NCI-H2107 treated with DMSO at 0.1 percent for 48 hours (cell line): ENCODE measurements around the gene PPT1.
A peak's percentile ranks its signal among the peaks of the same experiment; 100 is the strongest.

Experiments
- DNase-seq: peaks from one replicate; lab custom pipeline; 2025; ENCODE audit not compliant: unreplicated experiment; lab: John Stamatoyannopoulos, UW

PPT1 gene

DNA sequence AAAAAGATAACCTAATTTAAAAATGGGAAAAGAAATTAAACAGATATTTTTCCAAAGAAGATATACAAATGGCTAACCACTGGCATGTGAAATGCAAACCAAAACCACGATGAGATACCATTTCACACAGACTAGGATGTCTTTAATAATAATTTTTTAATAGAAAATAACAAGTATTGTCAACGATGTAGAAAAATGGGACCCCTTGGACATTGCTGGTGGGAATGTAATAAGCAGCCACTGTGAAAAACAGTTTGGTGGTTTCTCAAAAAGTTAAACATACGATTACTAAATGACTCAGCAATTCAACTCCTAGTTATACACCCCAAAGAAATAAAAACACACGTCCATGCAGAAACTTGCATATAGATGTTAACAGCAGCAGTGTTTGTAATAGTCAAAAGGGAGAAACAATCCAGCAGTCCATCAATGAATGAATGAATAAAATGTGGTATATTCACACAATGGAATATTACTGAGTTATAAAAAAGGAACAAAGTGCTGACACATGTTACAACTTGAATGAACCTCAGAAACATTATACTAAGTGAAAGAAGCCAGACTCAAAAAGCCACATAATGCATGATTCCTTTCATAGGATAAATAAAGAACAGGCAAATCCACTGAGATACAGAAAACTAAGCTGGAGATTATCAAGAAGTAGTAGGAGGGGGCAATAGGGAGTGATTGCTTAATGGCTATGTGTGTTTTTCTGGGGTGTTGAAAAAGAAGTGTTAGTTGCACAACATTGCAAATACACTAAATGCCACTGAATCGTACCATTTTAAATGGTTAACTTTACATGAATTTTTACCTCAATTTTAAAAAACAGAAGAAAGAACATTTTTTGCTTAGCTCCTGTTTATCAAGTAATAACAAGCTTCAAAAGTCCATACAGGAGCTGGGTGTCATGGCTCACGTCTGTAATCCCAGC, 4.1 kb downstream of the PPT1 start:
- no peak for DNase-seq

DNA sequence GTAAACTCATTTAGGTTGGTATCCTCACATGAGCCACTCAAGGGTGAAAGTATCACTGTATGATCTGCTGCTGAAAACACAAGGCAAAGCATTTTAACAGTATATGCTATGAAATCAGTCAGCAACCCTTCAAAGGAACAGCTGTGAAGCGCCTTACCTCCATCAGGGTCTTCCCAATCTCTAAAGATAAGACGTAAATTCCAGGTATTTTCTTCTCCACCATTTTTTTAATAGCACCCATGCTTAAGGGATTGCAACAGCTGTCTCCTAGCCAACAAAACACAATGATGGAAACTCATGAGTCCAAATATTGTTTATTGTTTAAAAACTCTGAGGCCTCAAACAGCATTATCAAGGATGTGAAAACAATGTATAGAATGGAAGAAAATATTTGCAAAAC, 4.8 kb downstream of the PPT1 start:
- no peak for DNase-seq

DNA sequence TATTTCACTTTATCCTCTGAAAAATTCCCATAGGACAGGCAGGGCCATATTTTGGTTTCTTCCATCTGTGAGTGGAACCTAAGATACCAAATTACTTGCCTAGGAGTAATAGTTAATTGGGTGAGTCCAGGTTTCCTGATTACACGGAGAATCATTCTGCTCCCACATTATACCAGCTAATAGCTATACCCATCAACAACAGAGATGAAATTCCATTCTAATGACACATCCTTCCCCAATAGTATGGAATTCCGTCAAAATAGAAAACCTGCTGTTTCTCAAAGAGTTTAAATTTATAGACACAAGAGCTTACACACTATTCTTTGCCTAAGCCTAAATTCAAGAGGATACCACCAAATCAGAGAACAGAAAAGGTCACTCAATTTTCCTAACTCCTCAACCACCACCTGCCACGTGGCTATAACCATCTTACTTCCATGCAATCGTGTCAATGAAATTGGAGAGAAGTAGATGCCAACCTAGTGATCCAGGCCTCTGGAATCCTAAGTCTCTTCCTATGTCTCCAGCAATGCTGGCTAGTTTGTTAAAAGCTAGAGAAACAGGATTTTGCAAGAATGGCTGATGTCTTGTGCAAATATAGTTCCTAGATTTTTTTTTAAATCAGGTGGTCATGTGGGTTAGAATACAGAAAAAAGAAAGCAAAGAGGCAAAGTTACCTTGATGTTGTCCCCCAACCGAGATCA, 6.2 kb downstream of the PPT1 start:
- no peak for DNase-seq

DNA sequence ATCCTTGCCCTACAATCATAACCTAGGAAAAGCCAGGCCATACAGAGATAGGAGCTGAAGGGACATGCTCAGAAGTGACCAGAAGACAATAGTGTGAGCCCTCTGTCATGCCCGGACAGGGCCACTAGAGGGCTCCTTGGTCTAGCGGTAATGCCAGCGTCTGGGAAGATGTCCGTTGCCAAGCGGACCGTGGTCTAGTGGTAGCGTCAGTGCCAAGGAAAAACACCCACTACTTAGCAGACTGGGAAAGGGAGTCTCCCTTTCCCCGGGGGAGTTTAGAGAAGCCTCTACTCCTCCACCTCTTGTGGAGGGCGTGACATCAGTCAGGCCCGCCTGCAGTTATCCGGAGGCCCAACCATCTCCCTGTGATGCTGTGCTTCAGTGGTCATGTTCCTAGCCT, 12.3 kb downstream of the PPT1 start:
- peak; percentile 100 for DNase-seq

DNA sequence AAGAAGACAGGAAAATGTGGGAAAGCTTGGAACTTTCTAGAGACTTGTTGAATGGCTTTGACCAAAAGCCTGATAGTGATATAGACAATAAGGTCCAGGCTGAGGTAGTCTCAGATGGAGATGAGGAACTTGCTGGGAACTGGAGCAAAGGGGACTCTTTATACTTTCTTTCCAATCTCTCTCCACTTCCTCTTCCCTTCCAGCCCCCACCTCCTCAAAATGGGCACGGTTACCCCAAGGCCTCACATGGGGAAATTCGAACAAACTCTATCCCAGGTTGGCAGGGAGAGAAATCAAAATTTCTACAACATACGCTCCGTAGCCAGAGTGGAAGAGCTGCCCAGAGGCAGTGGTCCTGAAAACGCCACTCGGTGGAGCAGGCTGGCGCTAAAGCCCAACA, 15.2 kb downstream of the PPT1 start:
- DNase-seq, result no peak

DNA sequence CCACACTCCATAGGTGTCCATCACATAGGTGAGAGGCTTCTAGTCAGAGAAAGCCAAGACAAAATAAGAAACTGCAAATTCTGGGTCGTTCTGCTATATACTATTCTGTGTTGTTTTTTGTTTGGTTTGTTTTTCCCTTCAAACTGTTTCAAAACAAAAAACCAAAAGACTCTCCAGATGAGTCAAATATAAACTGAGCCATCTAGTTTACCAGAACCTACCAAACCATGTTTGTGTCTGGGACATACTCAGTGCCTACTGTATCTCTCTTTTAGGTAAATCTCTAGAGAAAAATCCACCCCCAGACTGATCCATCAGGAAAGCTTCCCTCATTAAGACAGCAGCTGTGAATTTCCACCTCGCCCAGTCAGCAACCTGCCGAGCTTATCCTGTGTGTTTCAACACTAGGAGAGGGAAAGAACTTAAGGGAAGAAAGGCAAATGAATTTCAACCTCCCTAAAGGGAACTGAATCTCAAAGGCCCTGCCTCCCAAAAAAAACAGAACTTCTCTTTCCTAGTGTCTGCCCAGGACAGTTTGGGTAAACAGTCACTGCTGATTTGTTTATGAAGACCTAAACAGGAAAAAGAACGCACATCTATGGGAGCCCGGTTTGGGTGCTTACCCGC, 17.2 kb downstream of the PPT1 start:
- no peak for DNase-seq

DNA sequence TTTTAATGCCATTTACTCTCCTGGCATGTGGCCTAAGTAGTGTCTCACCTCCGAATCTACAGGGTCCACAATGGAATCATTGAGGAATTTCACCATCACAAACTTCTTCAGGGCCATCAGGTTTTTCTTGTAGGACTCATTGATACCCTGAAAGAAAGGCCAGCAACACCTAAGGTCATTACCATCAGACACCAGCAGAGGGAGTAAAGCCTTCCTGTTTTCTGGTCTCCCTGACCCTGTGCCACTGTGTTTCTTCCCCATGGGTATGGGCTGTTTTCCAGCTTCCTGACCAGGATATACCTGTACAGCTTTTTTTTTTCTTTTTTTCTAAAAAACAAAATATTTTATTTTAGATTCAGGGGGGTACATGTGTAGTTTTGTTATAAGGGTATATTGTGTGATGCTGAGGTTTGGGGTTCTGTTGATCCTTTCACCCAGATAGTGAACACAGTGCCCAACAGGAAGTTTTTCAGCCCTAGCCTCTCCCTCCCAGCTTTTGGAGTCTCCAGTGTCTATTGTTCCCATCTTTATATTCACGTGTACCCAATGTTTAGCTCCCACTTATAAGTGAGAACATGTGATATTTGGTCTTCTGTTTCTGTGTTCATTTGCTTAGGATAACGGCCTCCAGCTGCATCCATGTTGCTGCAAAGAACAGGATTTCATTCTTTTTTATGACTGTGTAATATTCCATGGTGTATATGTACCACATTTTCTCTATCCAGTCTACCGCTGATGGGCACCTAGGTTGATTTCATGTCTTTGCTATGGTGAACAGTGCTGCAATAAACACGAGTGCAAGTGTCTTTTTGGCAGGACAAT, 18.3 kb downstream of the PPT1 start:
- DNase-seq, result peak; percentile 100

DNA sequence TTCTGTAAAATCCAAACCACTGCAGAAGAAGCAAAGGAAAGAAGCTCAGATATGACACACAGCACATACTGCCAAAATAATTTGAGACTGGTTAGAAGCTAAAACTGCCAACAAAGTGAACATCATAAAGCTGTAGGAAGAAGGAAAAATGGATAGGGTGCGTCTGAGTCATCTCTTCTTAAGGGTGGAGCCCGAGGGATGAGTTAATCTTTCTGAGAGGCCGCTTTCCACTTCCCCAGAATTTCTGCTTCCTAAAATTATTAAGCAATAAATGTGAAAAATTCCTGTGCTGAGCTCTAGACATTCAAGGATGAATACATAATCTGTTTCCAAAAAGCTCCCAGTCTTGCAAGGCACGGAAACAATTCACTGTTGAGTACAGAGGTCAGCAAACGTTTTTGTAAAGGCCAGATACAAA, 20.1 kb downstream of the PPT1 start:
- DNase-seq, result no peak

DNA sequence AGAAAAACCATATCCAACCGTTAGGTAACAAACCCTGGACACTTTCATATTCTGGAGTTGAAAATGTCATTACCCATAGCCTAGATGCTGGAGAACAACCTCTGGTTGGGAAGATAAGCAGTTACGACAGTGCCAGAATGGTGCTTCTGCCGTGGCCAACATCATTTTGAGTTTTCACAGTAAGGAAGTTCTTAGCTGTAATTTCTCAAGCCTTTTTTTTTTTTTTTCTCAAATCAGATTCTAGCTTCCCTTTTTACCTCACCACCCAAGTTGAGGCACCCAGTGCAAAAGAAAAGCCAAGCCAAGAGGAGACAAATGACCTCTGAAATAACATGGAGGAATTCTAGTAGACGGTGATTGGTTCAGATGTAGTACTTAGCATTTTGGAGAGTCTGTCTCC, 21.8 kb downstream of the PPT1 start:
- DNase-seq, result no peak

DNA sequence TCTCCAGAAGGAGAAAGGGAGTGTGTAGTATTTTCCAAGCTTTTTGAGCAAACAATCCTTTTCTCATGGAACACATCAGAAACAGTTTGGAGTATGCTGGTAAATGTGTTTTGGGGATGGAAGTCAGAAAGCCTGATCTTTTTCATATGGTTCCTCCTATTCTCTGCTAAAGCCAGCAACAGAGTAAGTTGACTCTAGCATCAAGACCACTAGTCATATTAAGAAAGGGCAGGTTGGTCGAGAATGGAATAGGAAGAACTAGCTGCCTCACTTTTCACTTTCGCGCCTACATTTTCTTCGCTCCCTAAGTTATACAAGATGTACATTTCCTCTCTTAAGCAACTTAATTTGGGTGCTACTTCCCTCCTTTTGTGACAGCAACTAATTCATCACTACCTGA, 24.0 kb downstream of the PPT1 start:
- DNase-seq, result no peak

DNA sequence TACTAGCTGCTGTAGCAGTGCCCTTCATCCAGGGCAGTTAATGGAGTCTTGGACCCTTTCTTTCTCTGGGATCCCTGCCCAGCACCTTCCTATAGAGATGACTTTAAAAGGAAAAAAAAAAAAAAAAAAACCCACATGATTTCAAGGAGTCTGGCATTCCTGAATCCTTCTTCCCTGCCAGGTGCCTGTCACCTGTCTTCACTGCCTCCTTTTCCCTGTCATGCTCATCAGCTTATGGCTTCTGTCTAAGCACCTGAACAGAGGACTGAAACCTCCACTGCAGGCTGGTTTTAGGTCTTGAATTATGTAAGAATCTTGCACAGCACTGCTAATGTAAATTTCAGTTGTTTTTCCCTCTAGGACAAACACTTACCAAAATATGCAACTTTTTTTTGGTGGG, 24.9 kb downstream of the PPT1 start:
- no peak for DNase-seq

DNA sequence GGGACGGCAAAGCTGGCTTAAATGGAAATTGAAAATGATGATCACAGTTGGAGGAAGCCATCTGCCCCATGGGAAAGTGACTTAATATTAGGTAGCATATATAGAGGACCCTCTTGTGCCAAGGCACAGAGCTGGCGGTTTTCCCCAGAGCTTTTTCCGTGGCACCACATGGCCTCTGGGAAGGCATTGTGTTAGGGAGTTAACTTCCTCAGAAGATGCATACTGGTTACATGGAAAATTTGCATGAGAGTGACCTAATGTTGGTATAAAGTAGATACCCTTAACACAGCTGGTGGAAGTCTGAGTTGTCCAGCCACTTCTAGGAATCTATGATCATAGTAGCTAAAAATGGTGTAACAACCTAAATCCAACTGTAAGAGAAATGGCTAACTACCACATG, 29.2 kb downstream of the PPT1 start:
- no peak for DNase-seq

DNA sequence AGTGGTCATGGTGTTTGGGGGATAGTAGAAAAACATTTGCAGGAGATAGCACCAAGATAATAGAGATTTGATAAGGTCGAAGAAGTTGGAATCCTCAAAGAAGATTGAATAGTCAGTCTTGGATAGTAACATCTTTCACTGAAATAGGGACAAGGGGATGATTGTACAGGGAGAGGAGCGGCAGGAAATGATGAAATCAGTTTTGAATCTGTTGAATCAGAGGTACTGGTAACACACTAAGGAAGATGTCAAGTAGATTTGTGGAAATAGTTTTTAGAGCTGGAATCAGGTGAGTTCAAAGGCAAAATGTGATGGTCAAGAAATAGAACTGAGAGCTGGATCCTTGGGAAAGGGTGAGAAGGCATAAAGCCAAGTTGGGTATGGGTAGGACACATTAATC, 30.0 kb downstream of the PPT1 start:
- no peak for DNase-seq

DNA sequence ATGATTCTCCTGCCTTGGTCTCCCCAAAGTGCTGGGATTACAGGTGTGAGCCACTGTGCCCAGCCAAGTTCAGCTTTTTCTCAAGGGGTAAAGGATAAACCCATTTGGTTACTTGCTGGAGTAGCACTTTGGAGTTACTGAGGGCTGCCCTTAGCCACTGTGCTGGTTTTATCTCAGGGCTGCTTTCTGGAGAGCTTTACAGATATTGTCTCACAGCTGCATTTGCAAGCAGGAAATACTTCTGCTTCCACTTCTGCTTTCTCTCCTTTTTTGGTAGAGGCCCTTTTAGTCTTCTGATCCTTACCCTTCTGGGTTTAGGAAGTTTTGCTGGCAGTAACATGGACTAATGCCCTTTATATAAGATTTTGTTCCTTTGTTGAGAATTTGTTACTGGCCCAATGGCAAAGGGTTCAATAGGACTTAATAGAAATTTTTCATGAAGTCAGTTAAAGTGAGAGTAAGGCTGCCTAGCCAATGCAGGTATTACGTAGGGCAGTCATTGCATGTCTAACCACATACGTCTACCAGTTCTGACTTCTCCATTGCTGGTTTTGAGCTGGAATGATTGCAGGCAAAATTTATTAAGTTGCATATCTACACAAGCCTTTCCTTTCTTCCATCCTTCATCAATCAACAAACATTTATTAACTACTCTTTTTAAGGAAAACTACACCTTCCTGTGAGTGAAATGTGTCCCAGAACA, 32.1 kb downstream of the PPT1 start:
- no peak for DNase-seq

DNA sequence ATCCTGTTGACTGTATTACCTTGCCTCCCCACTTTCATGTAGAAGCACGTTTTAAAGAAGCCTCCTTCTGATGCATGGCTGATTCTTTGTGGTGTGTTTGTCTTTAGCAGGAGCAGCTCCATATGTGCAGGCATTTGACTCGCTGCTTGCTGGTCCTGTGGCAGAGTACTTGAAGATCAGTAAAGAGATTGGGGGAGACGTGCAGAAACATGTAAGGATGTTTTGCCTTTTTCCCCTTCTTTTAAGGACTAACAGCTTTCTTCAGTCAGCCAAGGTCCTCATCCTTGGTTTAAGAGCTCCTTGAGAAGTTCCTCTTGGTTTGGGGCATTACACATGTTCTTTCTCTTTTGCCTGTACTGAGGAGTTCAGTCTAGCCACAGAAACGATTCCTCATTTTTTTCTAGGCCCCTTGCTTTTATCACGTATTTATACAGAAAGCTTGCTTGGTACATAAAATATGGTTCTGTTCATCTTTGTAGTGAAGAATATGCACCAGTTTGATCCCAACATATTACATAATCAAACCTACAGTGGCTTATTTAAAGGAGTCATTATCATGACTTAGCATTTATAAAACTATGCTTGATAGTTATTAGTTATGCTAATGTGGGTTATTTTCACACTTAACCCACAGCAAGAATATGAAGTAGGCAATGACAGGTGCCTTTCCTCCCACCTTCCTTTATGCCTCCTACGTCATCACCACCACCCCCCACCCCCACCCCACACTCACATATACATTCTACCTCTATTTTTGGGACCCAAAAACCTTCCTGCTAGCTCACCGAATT, 36.9 kb downstream of the PPT1 start:
- DNase-seq, result no peak

DNA sequence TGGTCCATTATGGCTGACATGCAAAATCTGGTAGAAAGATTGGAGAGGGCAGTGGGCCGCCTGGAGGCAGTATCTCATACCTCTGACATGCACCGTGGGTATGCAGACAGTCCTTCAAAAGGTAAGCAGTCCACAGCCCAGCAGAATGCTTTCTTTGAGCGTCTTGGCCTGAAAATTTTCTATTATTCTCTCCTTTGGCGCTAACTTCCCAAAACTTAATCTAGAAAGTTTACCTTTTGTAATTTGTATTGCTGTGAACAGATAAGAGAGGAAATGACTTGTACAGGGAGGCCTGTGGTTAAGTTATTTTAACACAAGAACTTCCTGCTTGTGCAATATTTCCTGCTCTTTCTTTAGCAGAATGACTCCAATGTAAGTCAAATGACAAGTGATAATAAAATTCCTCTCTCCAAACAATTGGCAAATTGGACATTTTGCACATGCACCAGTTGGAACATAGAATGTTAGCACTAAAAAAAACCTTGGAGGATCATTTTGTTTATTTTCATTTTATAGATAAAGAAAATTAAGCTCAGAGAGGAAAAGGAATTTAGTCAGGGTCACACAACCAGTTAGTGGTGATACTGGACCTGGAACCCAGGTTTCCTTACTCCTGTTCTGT, 37.6 kb downstream of the PPT1 start:
- no peak for DNase-seq

DNA sequence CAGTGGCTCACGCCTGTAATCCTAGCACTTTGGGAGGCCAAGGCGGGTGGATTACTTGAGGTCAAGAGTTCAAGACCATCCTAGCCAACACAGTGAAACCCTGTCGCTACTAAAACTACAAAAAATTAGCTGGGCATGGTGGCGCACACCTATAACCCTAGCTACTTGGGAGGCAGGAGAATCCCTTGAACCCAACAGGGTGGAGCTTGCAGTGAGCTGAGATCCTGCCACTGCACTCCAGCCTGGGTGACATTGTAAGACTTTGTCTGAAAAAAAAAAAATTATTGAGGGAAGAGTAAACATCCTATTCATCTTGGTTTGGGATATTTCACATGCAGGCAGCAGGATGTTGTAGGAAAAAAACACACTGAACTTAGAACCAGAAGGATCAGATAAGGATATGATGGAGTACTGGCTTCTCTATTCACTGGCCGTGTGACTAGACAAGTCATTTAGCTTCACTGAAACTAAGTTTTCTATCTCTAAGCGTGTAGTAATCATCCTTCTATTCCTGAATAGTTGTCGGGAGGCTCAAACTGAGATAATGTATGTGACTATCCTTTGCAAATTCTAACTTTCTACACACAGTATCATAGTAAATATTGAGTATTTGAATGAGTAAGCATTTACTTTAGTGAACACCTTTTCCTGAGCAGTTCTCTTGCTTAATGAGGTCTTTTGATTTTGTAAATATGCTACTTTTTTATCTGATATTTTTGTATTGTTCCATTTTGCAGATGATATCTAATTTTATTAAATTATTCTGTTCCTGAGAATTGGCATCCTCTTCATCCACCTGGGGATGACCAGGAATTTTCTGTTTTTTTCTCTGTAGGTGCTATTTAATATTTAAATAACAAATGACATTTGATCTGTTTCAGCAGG, 38.4 kb downstream of the PPT1 start:
- no peak for DNase-seq

DNA sequence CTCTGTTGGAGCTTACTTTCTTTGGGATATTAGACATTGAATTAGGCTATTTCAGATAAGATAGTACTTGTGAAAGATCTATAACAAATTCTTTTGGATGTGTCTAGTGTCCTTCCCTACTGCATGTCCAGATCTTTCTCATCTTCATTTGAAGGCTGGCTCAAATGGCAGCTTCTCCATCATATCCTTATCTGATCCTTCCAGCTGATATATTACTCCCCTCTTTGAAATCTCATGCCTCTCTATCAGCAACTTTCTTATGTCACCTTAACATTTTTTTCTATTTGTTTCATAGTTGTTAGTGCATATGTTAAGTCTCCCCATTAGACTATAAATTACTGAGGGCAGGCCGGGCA, 39.0 kb downstream of the PPT1 start:
- no peak for DNase-seq
